H1 (cell line): ENCODE measurements around the gene DCLRE1B. TPM values are rescaled to one million over a fixed set of nuclear protein-coding genes. Genes with fewer than 3 reads are reported as not detected.

ENCODE experiments used
- CTCF ChIA-PET: fragments of 300-600 bp; sonication (Branson Sonifier 250); formaldehyde crosslinking; loops from one replicate; lab custom pipeline; 2021; ENCODE audit not compliant: partially characterized antibody; lab: Charles Lee
- POLR2A ChIA-PET: fragments of 300-600 bp; sonication (Branson Sonifier 250); formaldehyde crosslinking; loops from one replicate; lab custom pipeline; 2021; ENCODE audit warnings: inconsistent platforms; ENCODE audit not compliant: partially characterized antibody; lab: Charles Lee
- DNase-seq, 2 experiments: peaks; one replicate each; pipeline versions ENCODE4 v3.0.0 to v3.0.0-alpha.2; 2010 to 2022; ENCODE audit warnings: low spot score in 2 of 2, low read depth in 1 of 2, mixed read lengths in 1 of 2
- FAIRE-seq: peaks from 2 replicates; lab custom pipeline; 2011; peaks lifted over from hg19 to GRCh38; lab: Jason Lieb, UNC
- H2AFZ ChIP-seq: 2 replicates; pipeline ENCODE4 v1.8.1; 2012; ENCODE audit warnings: low read length, inconsistent platforms
- H2AK5ac ChIP-seq: 2 replicates; pipeline ENCODE4 v1.6.1; 2013; ENCODE audit warnings: low read depth, low read length
- H2BK120ac ChIP-seq: replicated peaks from 2 replicates; pipeline ENCODE3; 2013; ENCODE audit warnings: low read depth, low read length, inconsistent platforms
- H2BK12ac ChIP-seq: 2 replicates; pipeline ENCODE4 v1.6.1; 2013; ENCODE audit warnings: low read depth, low read length
- H2BK15ac ChIP-seq: 2 replicates; pipeline ENCODE4 v1.6.1; 2013; ENCODE audit warnings: low read length
- H2BK20ac ChIP-seq: 2 replicates; pipeline ENCODE4 v1.6.1; 2013; ENCODE audit warnings: low read length
- H2BK5ac ChIP-seq: 2 replicates; pipeline ENCODE4 v1.6.1; 2013; ENCODE audit warnings: low read depth, low read length
- H3K14ac ChIP-seq: 2 replicates; pipeline ENCODE4 v1.6.1; 2013; ENCODE audit warnings: inconsistent platforms; ENCODE audit not compliant: insufficient read length
- H3K18ac ChIP-seq: 2 replicates; pipeline ENCODE4 v1.6.1; 2013; ENCODE audit warnings: low read length; ENCODE audit errors: extremely low read depth
- H3K23ac ChIP-seq: 2 replicates; pipeline ENCODE4 v1.6.1; 2013; ENCODE audit warnings: inconsistent platforms; ENCODE audit not compliant: insufficient read length
- H3K23me2 ChIP-seq: 2 replicates; pipeline ENCODE4 v1.6.1; 2013; ENCODE audit warnings: low read depth, low read length
- H3K27ac ChIP-seq: 2 replicates; pipeline ENCODE4 v1.6.1; 2011; ENCODE audit warnings: low read depth, low read length, inconsistent platforms
- H3K27me3 ChIP-seq, 4 experiments: replicated peaks in 1 of 4; 1 replicate in 1 of 4; 2 replicates in 3 of 4; pipeline versions ENCODE4 v1.6.1 to v1.8.1; 2011 to 2013; ENCODE audit warnings: low read length in 3 of 4, mild to moderate bottlenecking in 3 of 4, inconsistent platforms in 2 of 4, mixed read lengths in 2 of 4, moderate library complexity in 1 of 4; ENCODE audit not compliant: control insufficient read depth in 3 of 4, insufficient read depth in 3 of 4; ENCODE audit errors: extremely low read depth in 1 of 4
- H3K36me3 ChIP-seq, 4 experiments: 2 replicates each; pipeline versions ENCODE4 v1.6.1 to v1.8.1; 2011 to 2013; ENCODE audit warnings: mild to moderate bottlenecking in 4 of 4, low read length in 3 of 4, moderate library complexity in 2 of 4, control low read depth in 1 of 4, inconsistent platforms in 1 of 4; ENCODE audit not compliant: insufficient read depth in 4 of 4, control insufficient read depth in 2 of 4
- H3K4ac ChIP-seq: replicated peaks from 2 replicates; pipeline ENCODE3; 2013; ENCODE audit warnings: low read length, low read depth, mixed read lengths, inconsistent platforms; ENCODE audit not compliant: insufficient read length
- H3K4me1 ChIP-seq, 4 experiments: replicated peaks in 1 of 4; 1 replicate in 1 of 4; 2 replicates in 3 of 4; pipeline versions ENCODE4 v1.6.1 to v1.8.1; 2011 to 2013; ENCODE audit warnings: low read length in 3 of 4, inconsistent platforms in 2 of 4, mixed read lengths in 1 of 4; ENCODE audit not compliant: insufficient read depth in 4 of 4, control insufficient read depth in 3 of 4
- H3K4me2 ChIP-seq, 2 experiments: 2 replicates each; pipeline versions ENCODE4 v1.6.1 to v1.8.1; 2011 to 2013; ENCODE audit warnings: low read depth in 2 of 2, low read length in 2 of 2, control low read depth in 1 of 2, inconsistent platforms in 1 of 2, mild to moderate bottlenecking in 1 of 2; ENCODE audit not compliant: insufficient read depth in 1 of 2
- H3K4me3 ChIP-seq, 4 experiments: fragments of 200-600, 300-600 bp in 1 of 4; sonication (generic), shearing (Covaris generic), sonication (Bioruptor Twin) in 1 of 4; 2 replicates each; pipeline versions ENCODE4 v1.5.1 to v1.8.1; 2011 to 2016; ENCODE audit warnings: low read length in 4 of 4, low read depth in 3 of 4, control low read depth in 2 of 4, inconsistent platforms in 2 of 4, mild to moderate bottlenecking in 2 of 4, mixed read lengths in 1 of 4, moderate library complexity in 1 of 4; ENCODE audit not compliant: insufficient read depth in 2 of 4; ENCODE audit errors: extremely low read depth in 1 of 4
- H3K56ac ChIP-seq: replicated peaks from 2 replicates; pipeline ENCODE3; 2013; ENCODE audit warnings: low read depth, mild to moderate bottlenecking, mixed read lengths, low read length, inconsistent platforms; ENCODE audit not compliant: insufficient read length
- H3K79me1 ChIP-seq: 2 replicates; pipeline ENCODE4 v1.6.1; 2013; ENCODE audit warnings: low read depth, low read length, control low read depth
- H3K79me2 ChIP-seq, 2 experiments: 2 replicates each; pipeline versions ENCODE4 v1.6.1 to v1.8.1; 2012 to 2013; ENCODE audit warnings: low read length in 2 of 2, mild to moderate bottlenecking in 2 of 2, inconsistent platforms in 1 of 2; ENCODE audit not compliant: insufficient read depth in 2 of 2, control insufficient read depth in 1 of 2
- H3K9ac ChIP-seq, 4 experiments: replicated peaks in 1 of 4; 1 replicate in 1 of 4; 2 replicates in 3 of 4; pipeline versions ENCODE4 v1.6.1 to v1.8.1; 2011 to 2013; ENCODE audit warnings: low read depth in 3 of 4, low read length in 3 of 4, control low read depth in 2 of 4, mild to moderate bottlenecking in 2 of 4, moderate library complexity in 2 of 4, inconsistent platforms in 1 of 4; ENCODE audit errors: extremely low read depth in 1 of 4
- H3K9me3 ChIP-seq, 2 experiments: 2 replicates each; pipeline versions ENCODE4 v1.6.1 to v1.8.1; 2012 to 2013; ENCODE audit warnings: mild to moderate bottlenecking in 2 of 2, moderate library complexity in 2 of 2, control low read depth in 1 of 2, inconsistent platforms in 1 of 2, low read depth in 1 of 2, low read length in 1 of 2, mixed read lengths in 1 of 2; ENCODE audit not compliant: insufficient read depth in 2 of 2
- H4K20me1 ChIP-seq, 2 experiments: replicated peaks in 1 of 2; 2 replicates each; pipeline versions ENCODE3 to v1.8.1; 2011 to 2013; ENCODE audit warnings: inconsistent platforms in 2 of 2, low read length in 2 of 2, mild to moderate bottlenecking in 1 of 2; ENCODE audit not compliant: insufficient read depth in 2 of 2, control insufficient read depth in 1 of 2
- H4K5ac ChIP-seq: 2 replicates; pipeline ENCODE4 v1.6.1; 2013; ENCODE audit warnings: low read length, low read depth, mixed read lengths, inconsistent platforms; ENCODE audit not compliant: insufficient read length
- H4K8ac ChIP-seq: 2 replicates; pipeline ENCODE4 v1.8.0; 2013; ENCODE audit warnings: mild to moderate bottlenecking, moderate library complexity, low read length, inconsistent platforms; ENCODE audit not compliant: insufficient read depth; ENCODE audit errors: extremely low read depth
- H4K91ac ChIP-seq: replicated peaks from 2 replicates; pipeline ENCODE3; 2013; ENCODE audit warnings: low read length, mixed read lengths, inconsistent platforms; ENCODE audit not compliant: insufficient read length
- NANOG ChIP-seq: IDR thresholded peaks from 2 replicates; pipeline ENCODE4 v1.6.1; 2011; ENCODE audit warnings: low read length, low read depth, mild to moderate bottlenecking, inconsistent platforms; ENCODE audit not compliant: insufficient read depth, poor library complexity, severe bottlenecking
- SRF ChIP-seq: IDR thresholded peaks from 2 replicates; pipeline ENCODE4 v1.6.1; 2011; ENCODE audit warnings: mild to moderate bottlenecking, low read depth, low read length, moderate library complexity
- WGBS, 2 experiments: shearing (Covaris generic) in 1 of 2; methylation state at CpG; one replicate each; pipeline versions ENCODE4 v1.1.6 to v1.1.7; 2013 to 2015; ENCODE audit warnings: low lambda C conversion rate in 2 of 2, mixed read lengths in 2 of 2, inconsistent platforms in 1 of 2, low coverage in 1 of 2, missing lambda C conversion rate in 1 of 2; ENCODE audit not compliant: insufficient replicate concordance in 2 of 2, insufficient coverage in 1 of 2, insufficient read length in 1 of 2; ENCODE audit errors: extremely low coverage in 1 of 2, missing lambda C conversion rate in 1 of 2; 5-methylcytosine and 5-hydroxymethylcytosine counted together
- long read RNA-seq, 2 experiments: library from RNA in 1 of 2; library from capped mRNA in 1 of 2; stranded (forward); transcript quantifications; one replicate each; pipeline ENCODE4 v2.0.0, GENCODE V29; 2021; ENCODE audit warnings: inconsistent platforms in 1 of 2
- polyA minus RNA-seq, 3 experiments: library from RNA; depleted of rRNA, polyadenylated mRNA; stranded (reverse); fragments of >200 nt; gene quantifications; 1 replicate in 2 of 3; 2 replicates in 1 of 3; pipeline ENCODE4 v1.2.3, GENCODE V29; 2011
- polyA plus RNA-seq, 7 experiments: library from polyadenylated mRNA; depleted of rRNA in 3 of 7; stranded (reverse) in 5 of 7; unstranded in 2 of 7; fragments of >200 nt in 5 of 7; fragments of 200-250 nt in 2 of 7; gene quantifications; 1 replicate in 5 of 7; 2 replicates in 1 of 7; 4 replicates in 1 of 7; pipeline versions ENCODE4 v1.2.1 to v1.2.3, GENCODE V29; 2011 to 2013; ENCODE audit warnings: missing spikeins in 2 of 7, mixed read lengths in 2 of 7
- total RNA-seq: library from RNA; stranded (reverse); fragmentation: NEBNext Ultra II Directional; extraction: Animal tissue kit (Norgen Biotek cat#: 25700); gene quantifications from 2 replicates; pipeline ENCODE4 v1.2.1, GENCODE V29; 2021
- TF ChIP-seq, protein P1 (sequence below), 3 experiments: IDR thresholded peaks; 1 replicate in 2 of 3; 2 replicates in 1 of 3; pipeline versions ENCODE4 v1.5.1 to v1.6.1; 2011; ENCODE audit warnings: low read length in 3 of 3, mild to moderate bottlenecking in 3 of 3, inconsistent platforms in 2 of 3, low read depth in 1 of 3, moderate library complexity in 1 of 3; ENCODE audit not compliant: insufficient read depth in 1 of 3; ENCODE audit errors: control extremely low read depth in 1 of 3

Gene DCLRE1B
- total RNA-seq (11.0 TPM in 2 replicates), polyA plus RNA-seq (2011; rRNA removed) (5.5 and 7.8 TPM in 2 replicates), polyA minus RNA-seq (2011; rRNA and poly(A)+ RNA removed) (8.0 and 8.9 TPM in 2 replicates)
- 5.2 TPM for polyA plus RNA-seq (2011; cell fraction: cytosol; rRNA removed)
- 5.7 TPM for polyA plus RNA-seq (2011; cell fraction: nucleus; rRNA removed)
- 6.7 to 9.3 TPM (median 8.8 TPM) in 4 replicates for polyA plus RNA-seq (2012, experiment 1 of 2)
- 4.9 TPM for polyA plus RNA-seq (2012, experiment 2 of 2)
- 7.4 TPM for polyA plus RNA-seq (2013, experiment 1 of 2)
- polyA plus RNA-seq (2013, experiment 2 of 2) = 6.6 TPM
- 8.0 TPM for polyA minus RNA-seq (2011; cell fraction: cytosol; rRNA and poly(A)+ RNA removed)
- polyA minus RNA-seq (2011; cell fraction: nucleus; rRNA and poly(A)+ RNA removed) = 3.5 TPM
- long read RNA-seq, experiment 1, transcript DCLRE1B-201 (4 exons, 3,940 nt) = major isoform, 6 of 20 reads
- long read RNA-seq, experiment 1, partial matches to known transcripts = 0 of 20 reads
- long read RNA-seq, experiment 1, other reads (novel, unspliced or antisense) = 11 of 20 reads
- long read RNA-seq, experiment 2, partial matches to known transcripts = 1 of 27 reads
- long read RNA-seq, experiment 2, other reads (novel, unspliced or antisense) = 18 of 27 reads

- ChIA-PET POLR2A (interaction anchor here (0.9 to 3.8 kb wide), 12 partner anchors 9 to 146 kb away, joined by 3 to 66 read pairs (median 4); partner anchors contain the start of genes HIPK1, PHTF1 and RSBN1), CTCF (interaction anchor here (0.7 to 3.7 kb wide), 7 partner anchors 11 to 515 kb away, joined by 3 to 20 read pairs (median 4); partner anchors contain the start of genes HIPK1, MAGI3 and PHTF1)
- Histone ChIP-seq H4K8ac (peak within 1 kb of the TSS; percentile 63; the same call in 1 of the 2 replicates), H4K5ac (peak within 1 kb of the TSS; percentile 79), H4K20me1 (no peaks in the 10 kb centered on the region), H2BK15ac (no peak within 1 kb of the TSS; the same call in 1 of the 2 replicates), H3K79me2 (peaks cover 0 to 2% of the 10 kb centered on the region in 2 experiments; a peak in 1 of 4 replicates), H3K9me3 (no peaks in the 10 kb centered on the region), H4K91ac (peak within 1 kb of the TSS; percentile 69), H3K79me1 (0 out of 2 replicates have a peak, but pooled peaks cover 2% of the 10 kb centered on the region), H3K23ac (no peak within 1 kb of the TSS), H3K4me1 (peaks cover 0 to 3% (median under 1%) of the 10 kb centered on the region in 4 experiments; a peak in 5 of 7 replicates), H2BK12ac (peak within 1 kb of the TSS; percentile 83), H2AK5ac (no peak within 1 kb of the TSS), H3K4me2 (peak within 1 kb of the TSS; percentile 94 to 99), H3K4me3 (peak within 1 kb of the TSS; percentile 73 to 99 (median 92)), H3K36me3 (peaks cover 0 to 20% (median 6%) of the 10 kb centered on the region in 4 experiments; a peak in 6 of 8 replicates), H3K18ac (peak within 1 kb of the TSS; percentile 93; the same call in 1 of the 2 replicates), H3K4ac (peak within 1 kb of the TSS; percentile 28), H3K9ac (peak within 1 kb of the TSS in 3 of 4 experiments; percentile 65 to 72 (median 70); a peak in 6 of 7 replicates), H2BK120ac (no peak within 1 kb of the TSS), H3K27me3 (no peaks in the 10 kb centered on the region), H3K14ac (no peak within 1 kb of the TSS), H2BK20ac (peak within 1 kb of the TSS; percentile 23; the same call in 1 of the 2 replicates), H2BK5ac (peak within 1 kb of the TSS; percentile 84), H3K27ac (peak within 1 kb of the TSS; percentile 40; the same call in 1 of the 2 replicates), H3K23me2 (peaks cover 7% of the 10 kb centered on the region), H2AFZ (peak within 1 kb of the TSS; percentile 96), H3K56ac (peak within 1 kb of the TSS; percentile 36)
- no peak for FAIRE-seq
- DNase-seq = peak; percentile 94 to 99
- WGBS, 2 experiments = 1% methylated on average over 52 of the region's 67 CpGs; no CpG with 5 or more reads in 1 of the 2 experiments
- TF ChIP-seq SRF = peak; percentile 93
- TF ChIP-seq, protein P1, sequence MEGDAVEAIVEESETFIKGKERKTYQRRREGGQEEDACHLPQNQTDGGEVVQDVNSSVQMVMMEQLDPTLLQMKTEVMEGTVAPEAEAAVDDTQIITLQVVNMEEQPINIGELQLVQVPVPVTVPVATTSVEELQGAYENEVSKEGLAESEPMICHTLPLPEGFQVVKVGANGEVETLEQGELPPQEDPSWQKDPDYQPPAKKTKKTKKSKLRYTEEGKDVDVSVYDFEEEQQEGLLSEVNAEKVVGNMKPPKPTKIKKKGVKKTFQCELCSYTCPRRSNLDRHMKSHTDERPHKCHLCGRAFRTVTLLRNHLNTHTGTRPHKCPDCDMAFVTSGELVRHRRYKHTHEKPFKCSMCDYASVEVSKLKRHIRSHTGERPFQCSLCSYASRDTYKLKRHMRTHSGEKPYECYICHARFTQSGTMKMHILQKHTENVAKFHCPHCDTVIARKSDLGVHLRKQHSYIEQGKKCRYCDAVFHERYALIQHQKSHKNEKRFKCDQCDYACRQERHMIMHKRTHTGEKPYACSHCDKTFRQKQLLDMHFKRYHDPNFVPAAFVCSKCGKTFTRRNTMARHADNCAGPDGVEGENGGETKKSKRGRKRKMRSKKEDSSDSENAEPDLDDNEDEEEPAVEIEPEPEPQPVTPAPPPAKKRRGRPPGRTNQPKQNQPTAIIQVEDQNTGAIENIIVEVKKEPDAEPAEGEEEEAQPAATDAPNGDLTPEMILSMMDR (IDR thresholded peaks at IDR 0.05; ENCODE audit: control extremely low read depth in 1 of 3, insufficient read depth in 1 of 3, low read depth in 1 of 3, low read length in 3 of 3) = peak; percentile 32 to 47 (median 39); a peak in 2 of 4 replicates
- TF ChIP-seq NANOG = peak; percentile 46
Observed at GRCh38 chr1:113904674-113905434, at the start of gene DCLRE1B, which contains the start of gene AP4B1. DCLRE1B (plus strand) TSS chr1:113905326; CDS start chr1:113905587, 261 bp downstream. AP4B1 (minus strand) TSS chr1:113904799; CDS start chr1:113904717, 82 bp downstream.
